Muscle of back (tissue), 11 donors: ENCODE measurements around the gene NECTIN2. TPM values are rescaled to one million over a fixed set of nuclear protein-coding genes. Genes with fewer than 3 reads are reported as not detected.
"Not testable (repeated sequence)": the region's sequence is repeated elsewhere in the genome, so short reads cannot be mapped to it uniquely, and the experiment has no call there.

Source experiments
- DNase-seq, 3 donors: peaks; one replicate each; pipeline versions ENCODE4 v3.0.0 to v3.0.0-alpha.2; 2013
- polyA plus RNA-seq, 10 donors: library from polyadenylated mRNA; unstranded; fragments of 120-200 nt; gene quantifications; one replicate each; pipeline ENCODE4 v1.2.1, GENCODE V29; 2013; ENCODE audit not compliant: insufficient read length in 10 of 10

NECTIN2 gene
- polyA plus RNA-seq, 10 donors: 39.4 to 57.8 (median 48.5) TPM

DNA sequence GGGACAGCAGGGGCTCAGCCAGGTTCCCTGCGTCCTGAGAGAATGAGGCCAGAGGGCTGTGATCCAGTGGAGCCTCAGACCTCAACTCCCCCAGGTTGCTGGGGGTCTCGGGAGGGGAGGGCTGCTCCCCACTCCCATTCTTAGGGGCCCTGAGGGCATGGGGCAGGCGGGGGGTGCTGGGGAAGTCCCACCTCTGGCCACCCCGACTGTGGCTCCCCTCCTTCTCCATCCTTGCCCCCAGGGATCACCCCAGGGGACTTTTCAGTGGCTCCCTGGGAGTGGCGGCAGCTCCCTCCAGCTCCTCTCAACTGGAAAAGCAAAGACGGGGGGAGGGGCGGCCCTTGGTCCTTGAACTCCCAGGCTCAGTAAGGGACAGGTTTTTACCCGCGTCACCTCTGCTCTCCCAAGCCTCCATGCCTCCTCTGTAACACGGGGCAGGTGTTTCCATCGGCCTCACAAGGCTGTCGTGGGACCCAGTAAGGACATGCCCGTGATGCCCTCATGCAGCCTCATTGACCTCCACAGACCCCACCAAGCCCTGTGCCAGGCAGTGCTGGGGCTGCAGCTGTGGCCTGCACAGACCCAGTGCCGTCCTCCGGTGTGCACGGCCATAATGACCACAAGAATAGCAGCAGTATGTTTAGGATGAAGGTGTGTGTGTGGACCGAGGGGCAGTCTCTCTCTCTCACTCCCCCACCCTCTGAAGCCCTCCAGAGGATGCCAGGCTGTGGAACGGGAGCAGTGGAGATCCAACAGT is 33.4 kb downstream of the NECTIN2 start:
- DNase-seq: no peak

GRCh38 chr19:44882063-44882462 is 36.0 kb downstream of the NECTIN2 start:
- no peak for DNase-seq

- not testable (repeated sequence) for DNase-seq
Observed at GRCh38 chr19:44882619-44883397, 36.7 kb downstream of the NECTIN2 start.

DNA sequence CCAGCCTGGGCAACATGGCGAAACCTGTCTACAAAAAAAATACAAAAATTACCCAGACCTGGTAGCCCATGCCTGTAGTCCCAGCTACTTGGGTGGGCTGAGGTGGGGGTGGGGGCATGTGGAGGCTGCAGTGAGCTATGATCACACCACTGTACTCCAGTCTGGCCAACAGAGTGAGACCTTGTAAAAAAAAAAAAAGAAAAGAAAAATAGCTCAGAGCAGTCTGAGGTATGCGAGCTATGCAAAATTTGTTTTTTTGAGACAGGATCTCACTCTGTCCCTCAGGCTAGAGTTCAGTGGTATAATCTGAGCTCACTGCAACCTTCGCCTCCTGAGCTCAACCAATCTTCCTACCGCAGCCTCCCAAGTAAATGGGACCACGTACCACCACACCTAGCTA is 37.8 kb downstream of the NECTIN2 start:
- DNase-seq: no peak

DNA sequence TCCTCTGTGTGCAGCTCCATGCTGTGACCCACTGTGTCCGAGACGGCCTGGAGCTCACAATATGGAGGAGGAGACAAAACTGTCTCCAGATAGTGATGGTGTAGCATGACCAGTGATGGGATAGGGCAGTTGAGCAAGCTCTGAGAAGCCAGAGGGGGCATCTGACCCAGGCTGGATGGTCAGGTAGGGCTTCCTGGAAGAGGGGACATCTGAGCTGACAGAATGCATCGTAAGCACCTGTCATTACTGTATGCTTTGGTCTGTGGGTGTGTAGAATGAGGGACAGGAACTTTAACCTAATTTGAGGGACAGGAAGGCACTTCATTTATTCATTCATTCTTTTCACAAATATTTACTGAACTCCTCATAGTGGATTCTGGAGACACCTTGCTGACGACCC is 38.5 kb downstream of the NECTIN2 start:
- no peak for DNase-seq

DNA sequence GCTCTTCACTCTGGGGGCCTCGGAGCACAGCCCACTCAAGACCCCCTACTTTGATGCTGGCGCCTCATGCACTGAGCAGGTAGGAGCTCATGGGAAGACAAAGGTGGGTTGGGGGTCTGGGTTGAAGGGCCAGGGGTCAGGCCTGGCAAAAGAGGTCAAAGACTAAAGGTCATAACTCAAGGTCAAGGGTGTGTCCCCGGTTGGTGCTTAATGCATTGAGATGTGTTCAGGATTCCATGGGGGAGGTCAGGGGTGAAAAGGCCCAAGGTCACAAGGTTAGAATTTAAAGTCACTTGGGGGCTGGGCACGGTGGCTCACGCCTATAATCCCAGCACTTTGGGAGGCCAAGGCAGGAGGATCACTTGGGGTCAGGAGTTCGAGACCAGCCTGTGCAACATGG is 40.0 kb downstream of the NECTIN2 start:
- DNase-seq: no peak

GRCh38 chr19:44887648-44888047 is 41.6 kb downstream of the NECTIN2 start:
- no peak for DNase-seq

DNA sequence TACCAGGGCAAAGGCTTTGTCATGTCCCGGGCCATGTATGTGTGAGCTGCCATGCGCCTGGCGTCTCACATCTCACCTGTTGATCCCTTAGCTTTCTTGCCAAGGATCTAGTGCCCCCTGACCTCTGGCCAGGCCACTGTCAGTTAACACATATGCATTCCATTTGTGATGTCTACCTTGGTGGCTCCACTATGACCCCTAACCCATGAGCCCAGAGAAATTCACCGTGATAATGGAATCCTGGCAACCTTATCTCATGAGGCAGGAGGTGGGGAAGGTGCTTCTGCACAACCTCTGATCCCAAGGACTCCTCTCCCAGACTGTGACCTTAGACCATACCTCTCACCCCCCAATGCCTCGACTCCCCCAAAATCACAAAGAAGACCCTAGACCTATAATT is 42.2 kb downstream of the NECTIN2 start:
- not testable (repeated sequence) for DNase-seq

DNA sequence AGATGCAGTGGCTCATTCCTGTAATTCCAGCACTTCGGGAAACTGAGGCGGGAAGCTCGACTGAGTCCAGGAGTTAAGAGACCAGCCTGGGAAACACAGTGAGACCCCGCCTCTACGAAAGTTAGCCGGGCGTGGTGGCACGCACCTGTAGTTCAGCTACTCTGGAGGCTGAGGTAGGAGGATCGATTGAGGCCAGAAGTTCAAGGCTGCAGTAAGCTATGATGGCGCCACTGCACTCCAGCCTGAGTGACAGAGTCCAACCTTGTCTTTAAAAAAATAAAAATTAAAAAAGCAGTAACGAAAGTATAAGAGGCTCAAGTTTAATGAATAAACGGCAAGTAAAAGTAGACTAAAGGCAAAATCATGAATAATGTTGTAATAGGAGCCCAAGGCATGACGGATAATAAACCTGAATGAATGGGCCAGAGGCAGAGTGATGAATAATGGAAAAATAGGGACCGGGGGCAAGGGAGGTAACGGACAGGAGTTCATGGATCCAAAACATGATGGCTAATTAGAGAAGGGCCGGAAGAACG is 43.8 kb downstream of the NECTIN2 start:
- no peak for DNase-seq

GRCh38 chr19:44890366-44891015 is 44.4 kb downstream of the NECTIN2 start:
- DNase-seq: peak; percentile 99 to 100 (median 100)

- DNase-seq: peak in 1 of 3 donors; percentile 100
Observed at GRCh38 chr19:44891016-44891882, 45.2 kb downstream of the NECTIN2 start, which contains the start of gene TOMM40. TSS of gene TOMM40 (plus strand) at chr19:44891254. CDS start at chr19:44891416, 162 bp downstream.

DNA sequence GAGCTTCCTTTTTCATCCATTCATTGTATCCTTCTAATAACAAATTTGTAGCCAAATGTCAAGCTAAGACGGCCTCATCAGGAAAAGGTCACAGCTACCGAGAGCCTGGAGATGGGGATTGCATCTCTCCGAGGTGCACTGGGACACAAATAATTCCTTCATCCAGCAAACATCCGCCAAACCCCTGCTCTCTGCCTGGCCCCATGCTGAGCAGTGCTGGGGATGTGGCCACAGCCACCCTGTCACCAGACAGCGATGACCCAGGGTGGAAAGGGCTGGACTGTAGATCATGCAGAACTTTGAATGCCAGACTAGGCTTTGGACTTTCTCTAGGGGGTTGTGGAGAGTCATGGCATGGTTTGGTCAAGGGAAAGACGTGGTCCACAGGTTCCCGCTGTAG is 46.8 kb downstream of the NECTIN2 start:
- DNase-seq: no peak

GRCh38 chr19:44893332-44894051 is 47.4 kb downstream of the NECTIN2 start:
- no peak for DNase-seq

DNA sequence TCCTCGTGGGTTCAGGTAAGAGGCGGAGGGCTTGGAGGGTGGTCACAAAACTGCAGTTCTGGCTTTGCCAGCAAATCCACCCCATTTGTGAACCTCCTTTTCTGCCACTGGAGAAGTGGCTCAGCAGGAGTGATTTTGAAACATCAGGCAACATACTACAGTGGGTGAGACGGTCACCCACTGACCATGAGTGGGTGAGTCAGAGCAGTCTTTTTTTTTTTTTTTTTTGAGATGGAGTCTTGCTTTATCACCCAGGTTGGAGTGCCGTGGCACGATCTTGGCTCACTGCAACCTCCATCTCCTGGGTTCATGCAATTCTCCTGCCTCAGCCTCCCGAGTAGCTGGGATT is 47.9 kb downstream of the NECTIN2 start:
- no peak for DNase-seq

DNA sequence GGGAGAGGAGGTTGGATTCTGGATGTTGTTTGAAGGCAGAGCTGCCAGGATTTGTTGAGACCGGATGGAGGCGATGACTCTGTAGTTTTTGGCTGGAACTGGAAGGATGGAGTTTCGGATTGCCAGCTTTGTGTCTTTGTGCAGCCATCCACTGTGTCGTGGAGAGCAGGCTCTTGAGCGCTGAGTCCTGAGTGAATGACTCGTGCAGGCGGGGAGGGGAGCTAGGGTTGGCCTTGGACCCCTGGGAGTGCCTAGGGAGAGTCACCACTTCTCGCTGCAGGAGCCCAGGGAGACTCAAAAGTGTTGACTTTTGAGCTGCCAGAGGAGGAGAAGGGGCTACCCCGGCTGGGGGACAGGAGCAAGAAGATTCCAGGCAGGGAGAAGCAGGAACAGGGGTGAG is 48.8 kb downstream of the NECTIN2 start:
- DNase-seq: no peak

GRCh38 chr19:44897835-44898234 is 51.7 kb downstream of the NECTIN2 start:
- DNase-seq: no peak

GRCh38 chr19:44900328-44901244 is 54.5 kb downstream of the NECTIN2 start:
- DNase-seq: no peak

DNA sequence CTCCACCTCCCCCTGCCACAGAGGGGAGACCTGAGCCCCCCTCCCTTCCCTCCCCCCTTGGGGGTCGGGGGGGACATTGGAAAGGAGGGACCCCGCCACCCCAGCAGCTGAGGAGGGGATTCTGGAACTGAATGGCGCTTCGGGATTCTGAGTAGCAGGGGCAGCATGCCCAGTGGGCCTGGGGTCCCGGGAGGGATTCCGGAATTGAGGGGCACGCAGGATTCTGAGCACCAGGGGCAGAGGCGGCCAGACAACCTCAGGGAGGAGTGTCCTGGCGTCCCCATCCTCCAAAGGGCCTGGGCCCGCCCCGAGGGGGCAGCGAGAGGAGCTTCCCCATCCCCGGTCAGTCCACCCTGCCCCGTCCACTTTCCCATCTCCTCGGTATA is 57.1 kb downstream of the NECTIN2 start:
- no peak for DNase-seq

DNA sequence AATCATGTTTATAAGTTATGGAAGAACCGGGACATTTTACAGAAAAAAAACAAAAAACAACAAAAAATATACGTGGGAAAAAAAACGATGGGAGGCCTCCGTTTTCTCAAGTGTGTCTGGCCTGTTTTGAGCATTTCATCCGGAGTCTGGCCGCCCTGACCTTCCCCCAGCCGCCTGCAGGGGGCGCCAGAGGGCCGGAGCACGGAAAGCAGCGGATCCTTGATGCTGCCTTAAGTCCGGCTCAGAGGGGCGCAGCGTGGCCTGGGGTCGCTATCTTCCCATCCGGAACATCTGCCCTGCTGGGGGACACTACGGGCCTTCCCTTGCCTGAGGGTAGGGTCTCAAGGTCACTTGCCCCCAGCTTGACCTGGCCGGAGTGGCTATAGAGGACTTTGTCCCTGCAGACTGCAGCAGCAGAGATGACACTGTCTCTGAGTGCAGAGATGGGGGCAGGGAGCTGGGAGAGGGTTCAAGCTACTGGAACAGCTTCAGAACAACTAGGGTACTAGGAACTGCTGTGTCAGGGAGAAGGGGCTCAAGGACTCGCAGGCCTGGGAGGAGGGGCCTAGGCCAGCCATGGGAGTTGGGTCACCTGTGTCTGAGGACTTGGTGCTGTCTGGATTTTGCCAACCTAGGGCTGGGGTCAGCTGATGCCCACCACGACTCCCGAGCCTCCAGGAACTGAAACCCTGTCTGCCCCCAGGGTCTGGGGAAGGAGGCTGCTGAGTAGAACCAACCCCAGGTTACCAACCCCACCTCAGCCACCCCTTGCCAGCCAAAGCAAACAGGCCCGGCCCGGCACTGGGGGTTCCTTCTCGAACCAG is 57.7 kb downstream of the NECTIN2 start:
- DNase-seq: peak; percentile 38 to 87 (median 75)
